K562 (cell line): Measurements from ENCODE around the gene FBN1. TPM values are rescaled to one million over a fixed set of nuclear protein-coding genes. Genes with fewer than 3 reads are reported as not detected.

Source experiments
- ATF1 ChIP-seq, 2 experiments: fragments of 450-650 bp in 1 of 2; IDR thresholded peaks; 2 replicates each; pipeline ENCODE4 v1.6.1; 2016; ENCODE audit warnings: missing compliant biosample characterization in 1 of 2, missing genetic modification characterization in 1 of 2
- BCL6 ChIP-seq: fragments of 250-450 bp; sonication (Bioruptor Pico); IDR thresholded peaks from 2 replicates; pipeline ENCODE4 v1.4.0; 2020
- CREB5 ChIP-seq: fragments of 250-450 bp; sonication (Bioruptor Pico); IDR thresholded peaks from 2 replicates; pipeline ENCODE4 v1.5.0; 2020; ENCODE audit warnings: mild to moderate bottlenecking
- E2F4 ChIP-seq: sonication (generic); formaldehyde crosslinking; IDR thresholded peaks from 2 replicates; pipeline ENCODE4 v1.8.0; 2022; ENCODE audit warnings: mild to moderate bottlenecking, low read depth, missing genetic modification reagents
- ETV5 ChIP-seq: sonication (generic); formaldehyde crosslinking; IDR thresholded peaks from 2 replicates; pipeline ENCODE4 v1.4.0; 2020; ENCODE audit warnings: low read depth, mild to moderate bottlenecking, missing genetic modification reagents
- FOXK1 ChIP-seq: sonication (generic); formaldehyde crosslinking; IDR thresholded peaks from 2 replicates; pipeline ENCODE4 v1.8.0; 2022; ENCODE audit warnings: missing genetic modification reagents, mild to moderate bottlenecking, borderline replicate concordance
- HDAC1 ChIP-seq, 2 experiments: fragments of 450-650 bp; IDR thresholded peaks; 2 replicates each; pipeline ENCODE4 v1.6.1; 2016 to 2017; ENCODE audit warnings: inconsistent platforms in 1 of 2, mild to moderate bottlenecking in 1 of 2, moderate library complexity in 1 of 2
- HEY1 ChIP-seq: fragments of 250-450 bp; sonication (Bioruptor Pico); IDR thresholded peaks from 2 replicates; pipeline ENCODE4 v1.5.0; 2020; ENCODE audit warnings: mild to moderate bottlenecking, moderate library complexity, borderline replicate concordance
- KLF1 ChIP-seq: fragments of 450-650 bp; IDR thresholded peaks from 2 replicates; pipeline ENCODE4 v1.6.1; 2016; ENCODE audit warnings: missing genetic modification characterization, missing compliant biosample characterization
- MLX ChIP-seq, 2 experiments: fragments of 450-650 bp in 1 of 2; sonication (generic) in 1 of 2; formaldehyde crosslinking; conservative IDR thresholded peaks; 2 replicates each; pipeline versions ENCODE4 v1.4.0 to v1.8.1; 2020 to 2022; ENCODE audit warnings: mild to moderate bottlenecking in 1 of 2, missing genetic modification reagents in 1 of 2
- MNT ChIP-seq, 2 experiments: fragments of 450-650 bp; conservative IDR thresholded peaks; 2 replicates each; pipeline ENCODE4 v1.6.1; 2017; ENCODE audit warnings: mild to moderate bottlenecking in 2 of 2, moderate library complexity in 2 of 2
- MYC ChIP-seq, 2 experiments: fragments of 250-450 bp in 1 of 2; sonication (Bioruptor Pico) in 1 of 2; IDR thresholded peaks; 2 replicates each; pipeline versions ENCODE4 v1.5.1 to v1.6.1; 2012 to 2021; ENCODE audit warnings: low read depth in 2 of 2, borderline replicate concordance in 1 of 2, improper control_type of control experiment in 1 of 2, low read length in 1 of 2, mild to moderate bottlenecking in 1 of 2, moderate library complexity in 1 of 2
- NUFIP1 ChIP-seq: fragments of 450-650 bp; IDR thresholded peaks from 2 replicates; pipeline ENCODE4 v1.6.1; 2018; ENCODE audit not compliant: partially characterized antibody
- SOX6 ChIP-seq: fragments of 450-650 bp; IDR thresholded peaks from 2 replicates; pipeline ENCODE4 v1.6.1; 2014; ENCODE audit warnings: mild to moderate bottlenecking
- SRSF7 ChIP-seq: fragments of 200-400 bp; formaldehyde crosslinking; optimal IDR thresholded peaks from 2 replicates; pipeline ENCODE3; 2017; ENCODE audit warnings: mild to moderate bottlenecking, low read depth, low read length
- TCF15 ChIP-seq: fragments of 250-450 bp; sonication (Bioruptor Pico); IDR thresholded peaks from 2 replicates; pipeline ENCODE4 v1.8.0; 2022; ENCODE audit warnings: moderate library complexity, mild to moderate bottlenecking, inconsistent platforms
- ZNF263 ChIP-seq: sonication (generic); formaldehyde crosslinking; IDR thresholded peaks from 2 replicates; pipeline ENCODE4 v1.8.0; 2022; ENCODE audit warnings: mild to moderate bottlenecking, missing genetic modification reagents, borderline replicate concordance
- ZNF444 ChIP-seq: fragments of 250-450 bp; sonication (Bioruptor Pico); IDR thresholded peaks from 2 replicates; pipeline ENCODE4 v1.4.0; 2020; ENCODE audit warnings: mild to moderate bottlenecking, moderate library complexity
- ZNF740 ChIP-seq, 3 experiments: fragments of 200-800 bp in 1 of 3; sonication (Bioruptor generic) in 1 of 3; sonication (generic) in 1 of 3; formaldehyde crosslinking in 1 of 3; IDR thresholded peaks; 2 replicates each; pipeline versions ENCODE4 v1.6.1 to v1.8.0; 2016 to 2022; ENCODE audit warnings: mild to moderate bottlenecking in 2 of 3, missing compliant biosample characterization in 2 of 3, missing genetic modification characterization in 2 of 3, missing genetic modification reagents in 1 of 3
- ZNF79 ChIP-seq: fragments of 250-450 bp; sonication (Bioruptor Pico); IDR thresholded peaks from 2 replicates; pipeline ENCODE4 v1.4.0; 2020; ENCODE audit warnings: low read depth, mild to moderate bottlenecking, moderate library complexity
- polyA plus RNA-seq, 8 experiments: library from polyadenylated mRNA; depleted of rRNA in 4 of 8; stranded (reverse) in 5 of 8; unstranded in 3 of 8; fragments of >200 nt; fragmentation: Nextera tagmentation in 2 of 8; fragmentation: Illumina TruSeq in 1 of 8; extraction: Ambion mirVana in 2 of 8; extraction: Trizol in 1 of 8; gene quantifications; 2 replicates each; pipeline versions ENCODE4 v1.2.1 to v1.2.3, GENCODE V29; 2011 to 2014; ENCODE audit warnings: inconsistent platforms in 1 of 8, missing spikeins in 1 of 8
- total RNA-seq, 7 experiments: library from RNA; depleted of rRNA in 6 of 7; stranded (reverse); fragments of >200 nt in 6 of 7; fragmentation: Illumina TruSeq in 2 of 7; extraction: Trizol in 2 of 7; gene quantifications; 2 replicates each; pipeline versions ENCODE4 v1.2.1 to v1.2.3, GENCODE V29; 2011 to 2021; ENCODE audit warnings: low replicate concordance in 1 of 7

The FBN1 gene
- total and polyA plus RNA-seq, 9 of the 15 experiments (the other 6 are each of a cell fraction or from before 2014, with no cell fraction given) = 0.15 to 1.2 (median 0.60) TPM

GRCh38 chr15:48579945-48580671, 65.4 kb downstream of the FBN1 start (continued):
- TF ChIP-seq MYC (IDR thresholded peaks at IDR 0.05; ENCODE audit: low read depth, low read length) (0 out of 2 replicates have a peak, but pooled peaks have one; percentile 41), MYC (CRISPR knock-in tag; IDR thresholded peaks at IDR 0.05; ENCODE audit: borderline replicate concordance, low read depth) (no peak), MLX (CRISPR knock-in tag; conservative IDR thresholded peaks at IDR 0.05) (no peak), KLF1 (tag) (no peak), ZNF444 (CRISPR knock-in tag) (no peak), E2F4 (CRISPR knock-in tag) (no peak), TCF15 (CRISPR knock-in tag) (no peak), NUFIP1 (no peak), FOXK1 (CRISPR knock-in tag) (no peak), ATF1 (CRISPR knock-in tag; IDR thresholded peaks at IDR 0.05) (no peak), ATF1 (tag; IDR thresholded peaks at IDR 0.05) (peak; percentile 67), ZNF740 (CRISPR knock-in tag; IDR thresholded peaks at IDR 0.05) (no peak), ZNF740 (tag; IDR thresholded peaks at IDR 0.05) (no peak), CREB5 (CRISPR knock-in tag) (no peak), ZNF79 (CRISPR knock-in tag) (no peak), MNT (conservative IDR thresholded peaks at IDR 0.05) (peak; percentile 49 to 71; a peak in 2 of 4 replicates), HDAC1 (IDR thresholded peaks at IDR 0.05) (no peak), ETV5 (CRISPR knock-in tag) (no peak), HEY1 (no peak), BCL6 (CRISPR knock-in tag) (no peak), ZNF263 (CRISPR knock-in tag) (no peak), SRSF7 (no peak), SOX6 (peak; percentile 81)
